ENCODE results near the gene KAZN.
A peak's percentile ranks its signal among the peaks of the same experiment; 100 is the strongest.

The KAZN gene

GRCh38 chr1:15023205-15023604 lies 424.7 kb downstream of the KAZN start:
- no peak overlapping the region for H3K4me3 ChIP-seq (ENCODE audit: low read depth, low read length)
- in situ Hi-C loops (cut with HindIII; ENCODE audit: low sequenced_read_pairs), result no loop called here
- TF ChIP-seq CTCF (IDR thresholded peaks at IDR 0.05; ENCODE audit: low read depth, low read length, missing control alignments), result no peak
- no peak for DNase-seq (ENCODE audit: low read depth)

- in situ Hi-C loops (cut with HindIII; ENCODE audit: low sequenced_read_pairs), result no loop called here
- DNase-seq (ENCODE audit: low read depth), result no peak
- TF ChIP-seq CTCF (IDR thresholded peaks at IDR 0.05; ENCODE audit: low read depth, low read length, missing control alignments), result no peak
- H3K4me3 ChIP-seq (ENCODE audit: low read depth, low read length), result no peak overlapping the region
Measured at GRCh38 chr1:15023976-15024375, 425.5 kb downstream of the KAZN start.

GRCh38 chr1:15026117-15026489 lies 427.6 kb downstream of the KAZN start:
- no peak for DNase-seq (ENCODE audit: low read depth)
- in situ Hi-C loops (cut with HindIII; ENCODE audit: low sequenced_read_pairs), result no loop called here
- no peak overlapping the region for H3K4me3 ChIP-seq (ENCODE audit: low read depth, low read length)
- no peak for TF ChIP-seq CTCF (IDR thresholded peaks at IDR 0.05; ENCODE audit: low read depth, low read length, missing control alignments)

- peak; percentile 50 for DNase-seq (ENCODE audit: low read depth)
- no peak overlapping the region for H3K4me3 ChIP-seq (ENCODE audit: low read depth, low read length)
- in situ Hi-C loops (cut with HindIII; ENCODE audit: low sequenced_read_pairs), result no loop called here
- peak; percentile 91 for TF ChIP-seq CTCF (IDR thresholded peaks at IDR 0.05; ENCODE audit: low read depth, low read length, missing control alignments)
Measured at GRCh38 chr1:15027515-15027986, 429.1 kb downstream of the KAZN start.

- H3K4me3 ChIP-seq (ENCODE audit: low read depth, low read length), result no peak overlapping the region
- no peak for TF ChIP-seq CTCF (IDR thresholded peaks at IDR 0.05; ENCODE audit: low read depth, low read length, missing control alignments)
- in situ Hi-C loops (cut with HindIII; ENCODE audit: low sequenced_read_pairs), result no loop called here
- peak; percentile 96 for DNase-seq (ENCODE audit: low read depth)
Measured at GRCh38 chr1:15028102-15028501, 429.6 kb downstream of the KAZN start.

- DNase-seq (ENCODE audit: low read depth), result no peak
- no peak for TF ChIP-seq CTCF (IDR thresholded peaks at IDR 0.05; ENCODE audit: low read depth, low read length, missing control alignments)
- in situ Hi-C loops (cut with HindIII; ENCODE audit: low sequenced_read_pairs), result no loop called here
- no peak overlapping the region for H3K4me3 ChIP-seq (ENCODE audit: low read depth, low read length)
Measured at GRCh38 chr1:15028616-15029015, 430.1 kb downstream of the KAZN start.

GRCh38 chr1:15029036-15029435 lies 430.6 kb downstream of the KAZN start:
- no peak for TF ChIP-seq CTCF (IDR thresholded peaks at IDR 0.05; ENCODE audit: low read depth, low read length, missing control alignments)
- H3K4me3 ChIP-seq (ENCODE audit: low read depth, low read length), result no peak overlapping the region
- no peak for DNase-seq (ENCODE audit: low read depth)
- in situ Hi-C loops (cut with HindIII; ENCODE audit: low sequenced_read_pairs), result no loop called here

All from astrocyte of the cerebellum (primary cell).